HG03280 (cell line): Measurements from ENCODE around the gene RELL1.

ENCODE experiments used
- ATAC-seq: cut with Tn5 transposase; IDR thresholded peaks from one replicate; pipeline ENCODE4 v1.9.1; 2021; ENCODE audit warnings: mild to moderate bottlenecking, moderate library complexity; ENCODE audit not compliant: unreplicated experiment

The RELL1 gene

DNA sequence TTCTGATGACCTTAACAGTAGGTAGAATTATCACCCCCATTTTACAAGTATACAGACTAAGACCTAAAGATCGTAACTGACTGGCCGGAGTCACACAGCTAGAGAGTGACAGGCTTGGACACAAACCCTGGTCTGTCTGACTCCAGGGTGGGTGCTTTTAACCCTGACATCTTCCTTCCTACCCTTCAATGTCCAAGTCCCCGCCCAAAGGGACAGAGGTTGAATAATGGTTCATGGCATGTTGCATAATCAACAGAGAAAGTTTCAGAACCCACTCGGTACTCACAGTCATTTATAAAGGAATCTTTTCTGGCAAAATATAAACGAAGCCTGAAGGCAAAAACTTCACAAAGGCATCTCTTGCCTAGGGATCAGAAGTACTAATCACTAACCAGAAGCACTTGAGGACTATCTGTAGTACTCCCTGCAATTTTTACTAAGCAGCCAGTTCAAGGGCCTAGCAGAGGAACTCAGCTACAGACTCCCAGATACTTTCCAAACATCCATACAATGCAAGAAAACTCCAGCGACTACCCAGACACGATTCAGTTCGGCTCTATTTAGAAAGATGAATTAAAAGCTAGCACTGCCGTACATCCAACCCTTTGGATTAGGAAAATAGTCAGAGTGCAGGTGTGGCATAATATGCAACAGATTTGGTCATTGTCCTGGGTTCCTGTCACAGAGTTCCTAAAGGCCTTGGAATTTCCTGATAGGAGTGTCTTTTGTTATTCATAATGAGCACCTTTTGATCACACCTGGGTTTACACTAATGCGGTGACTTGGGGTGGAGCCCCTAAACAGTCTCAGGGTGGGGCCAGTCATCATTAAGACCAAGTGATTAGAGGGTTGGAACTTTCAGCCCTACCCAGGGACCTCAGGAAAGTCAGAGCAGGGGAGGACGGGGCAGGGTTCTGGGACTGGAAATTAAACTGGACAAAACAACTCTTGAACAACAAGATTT, 44.0 kb downstream of the RELL1 start:
- no peak for ATAC-seq

DNA sequence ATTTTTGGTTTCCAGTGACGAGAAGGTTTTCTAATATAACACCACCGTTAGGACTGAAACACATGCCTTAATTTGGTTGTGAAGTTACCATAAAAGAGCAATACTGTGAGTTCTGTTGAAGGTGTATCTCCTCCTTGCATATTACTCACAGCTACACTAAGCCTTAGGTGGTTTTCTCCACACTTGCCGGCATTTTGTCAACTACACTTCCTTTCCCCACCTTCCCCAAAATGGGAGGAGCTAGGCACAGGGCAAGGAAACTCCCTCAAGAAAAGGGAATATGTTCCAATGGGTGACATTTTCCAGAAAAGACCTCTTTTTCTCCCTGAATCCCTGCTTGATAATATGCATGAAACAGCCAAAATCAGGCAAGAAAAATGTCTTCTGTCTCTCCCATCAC, 44.8 kb downstream of the RELL1 start:
- no peak for ATAC-seq

DNA sequence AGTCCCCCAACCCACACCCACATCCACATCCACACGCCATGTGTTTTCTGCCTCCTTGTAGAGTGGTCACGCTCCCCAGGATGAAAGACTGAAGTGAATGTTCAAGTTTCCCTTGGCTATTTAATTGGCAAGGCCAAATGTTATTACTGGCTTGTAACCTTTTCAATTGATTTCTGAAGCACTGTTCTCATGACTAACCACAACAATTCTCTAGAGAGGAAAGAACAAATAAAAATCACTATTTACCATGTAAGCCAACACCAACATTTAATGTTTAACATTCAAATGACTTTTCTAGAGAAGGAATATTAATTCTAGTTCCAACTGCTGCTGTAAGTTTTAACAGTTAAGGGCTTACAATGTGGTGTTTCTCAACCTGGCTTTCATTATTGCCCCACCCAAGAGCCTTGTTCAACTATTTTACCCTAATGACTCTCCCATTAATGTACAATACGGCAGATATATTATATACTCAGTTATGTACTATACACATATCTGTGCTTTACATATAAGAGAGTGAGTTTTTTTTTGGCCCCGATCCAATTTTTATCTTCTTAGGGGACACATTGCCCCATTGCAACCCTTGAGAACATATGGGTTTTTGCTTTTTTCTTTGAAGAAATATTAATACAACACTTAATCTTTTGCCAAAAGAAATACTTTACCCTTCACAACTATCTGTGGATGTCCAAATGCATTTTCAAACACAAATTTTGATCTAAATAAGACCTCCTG, 46.5 kb downstream of the RELL1 start:
- no peak for ATAC-seq

DNA sequence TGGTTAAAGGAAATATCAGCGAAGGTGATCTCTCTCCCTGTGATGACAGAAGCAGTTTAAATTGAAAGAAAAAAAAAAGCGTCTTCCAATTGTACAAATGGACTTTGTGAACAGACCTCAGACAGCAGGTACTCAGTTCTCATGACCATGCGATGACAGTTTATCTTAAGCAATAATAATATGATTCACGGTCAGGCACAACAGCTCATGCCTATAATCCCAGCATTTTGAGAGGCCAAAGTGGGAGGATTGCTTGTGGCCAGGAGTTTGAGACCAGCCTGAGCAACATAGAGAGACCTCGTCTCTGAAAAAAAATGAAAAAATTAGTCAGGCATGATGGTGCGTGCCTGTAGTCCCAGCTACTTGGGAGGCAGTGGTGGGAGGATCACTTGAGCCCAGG, 51.0 kb downstream of the RELL1 start:
- ATAC-seq = no peak

DNA sequence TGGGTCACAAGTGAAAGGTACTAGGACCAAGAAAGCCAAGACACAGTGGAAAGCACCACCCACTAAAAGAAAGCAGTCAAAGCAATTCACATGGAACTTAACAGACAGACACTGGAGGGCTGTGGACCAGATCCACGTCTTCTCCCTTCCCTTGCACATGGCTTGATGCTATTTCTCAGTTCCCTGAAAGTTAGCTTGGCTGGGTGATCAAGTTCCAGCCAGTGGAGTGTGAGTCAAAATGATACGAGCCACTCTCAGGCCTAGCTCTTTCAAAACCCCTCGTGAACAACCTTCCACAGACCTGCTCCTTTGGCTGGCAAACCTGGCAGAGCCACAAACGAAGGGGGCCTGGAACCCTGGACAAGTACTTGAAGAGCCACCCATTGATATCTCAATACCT, 52.0 kb downstream of the RELL1 start:
- ATAC-seq = no peak

DNA sequence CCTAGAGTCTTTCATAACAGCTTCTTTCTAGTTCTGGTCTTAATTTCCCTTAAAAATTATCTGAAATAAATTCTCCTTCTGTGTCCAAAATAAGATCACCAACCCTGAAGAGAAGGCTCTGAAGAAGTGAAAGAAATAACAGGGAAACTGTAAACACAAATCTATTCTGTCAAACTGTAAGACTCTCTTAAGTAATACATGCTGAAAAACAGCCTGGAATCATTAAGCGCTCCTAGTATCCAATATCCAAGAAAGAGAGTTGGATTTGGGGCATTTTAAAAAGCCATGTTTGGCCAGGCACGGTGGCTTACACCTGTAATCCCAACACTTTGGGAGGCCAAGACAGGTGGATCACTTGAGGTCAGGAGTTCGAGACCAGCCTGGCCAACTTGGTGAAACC, 53.3 kb downstream of the RELL1 start:
- no peak for ATAC-seq

DNA sequence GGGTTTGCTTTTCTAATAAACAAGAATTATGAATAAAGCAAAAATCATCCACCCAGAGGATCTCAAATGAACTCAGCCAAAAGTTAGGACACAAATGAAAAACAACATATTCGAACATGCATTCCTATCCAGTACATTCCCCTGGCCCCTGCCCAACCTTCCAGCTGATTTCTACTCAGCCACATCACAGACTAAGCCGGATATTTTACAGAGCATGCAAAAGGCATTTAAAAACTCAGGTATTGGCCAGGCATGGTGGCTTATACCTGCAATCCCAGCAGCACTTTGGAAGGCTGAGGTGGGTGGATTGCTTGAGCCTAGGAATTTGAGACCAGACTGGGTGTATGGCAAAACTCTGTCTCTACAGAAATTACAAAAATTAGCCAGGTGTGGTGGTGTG, 54.6 kb downstream of the RELL1 start:
- no peak for ATAC-seq

DNA sequence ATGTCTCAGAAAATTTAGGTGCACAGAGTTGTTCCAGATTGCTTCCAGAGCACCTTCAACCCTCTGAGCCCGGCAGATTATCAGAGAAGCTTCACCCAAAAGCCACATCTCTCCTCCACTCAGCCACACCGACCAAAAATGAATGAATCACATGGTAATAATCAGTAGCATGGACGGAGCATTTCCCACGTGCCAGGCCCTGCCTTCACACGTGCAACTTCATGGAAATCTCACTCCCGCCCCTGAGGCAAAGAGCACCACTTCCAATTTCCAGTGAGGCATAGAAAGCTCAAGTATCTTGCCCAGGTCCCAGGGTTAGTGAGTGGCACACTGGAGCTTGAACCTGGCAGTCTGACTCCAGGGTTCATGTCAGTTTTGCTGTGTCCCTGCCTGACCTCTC, 56.5 kb downstream of the RELL1 start:
- no peak for ATAC-seq

DNA sequence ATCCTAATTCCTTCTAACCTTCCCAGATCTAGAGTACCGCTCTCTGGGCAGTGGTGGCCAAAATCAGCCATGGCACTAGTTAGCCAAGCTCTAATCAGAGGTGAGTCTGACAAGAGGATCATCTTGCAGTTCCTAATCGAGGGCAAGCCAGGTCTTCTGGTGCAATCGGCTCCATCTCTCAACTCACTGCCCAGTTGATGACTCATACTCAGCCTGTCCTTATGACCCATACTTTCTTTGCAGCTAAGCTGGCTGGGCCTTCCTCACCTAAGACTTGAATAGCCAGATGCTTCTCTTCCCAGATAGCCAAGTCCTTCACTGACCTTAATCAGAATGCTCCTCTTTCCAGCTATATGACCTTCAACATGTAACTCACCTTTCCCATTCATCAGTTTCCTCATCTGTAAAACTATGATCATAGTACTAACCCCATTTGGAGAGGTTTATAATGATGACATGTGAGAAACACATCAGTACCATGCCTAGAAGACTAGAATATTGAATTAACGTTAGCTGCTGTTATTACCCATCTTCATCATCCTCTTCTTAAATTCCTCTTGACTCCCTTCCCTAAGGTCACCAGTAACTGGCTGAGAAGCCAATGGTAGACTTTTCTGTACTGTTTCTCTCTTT, 57.1 kb downstream of the RELL1 start:
- no peak for ATAC-seq

DNA sequence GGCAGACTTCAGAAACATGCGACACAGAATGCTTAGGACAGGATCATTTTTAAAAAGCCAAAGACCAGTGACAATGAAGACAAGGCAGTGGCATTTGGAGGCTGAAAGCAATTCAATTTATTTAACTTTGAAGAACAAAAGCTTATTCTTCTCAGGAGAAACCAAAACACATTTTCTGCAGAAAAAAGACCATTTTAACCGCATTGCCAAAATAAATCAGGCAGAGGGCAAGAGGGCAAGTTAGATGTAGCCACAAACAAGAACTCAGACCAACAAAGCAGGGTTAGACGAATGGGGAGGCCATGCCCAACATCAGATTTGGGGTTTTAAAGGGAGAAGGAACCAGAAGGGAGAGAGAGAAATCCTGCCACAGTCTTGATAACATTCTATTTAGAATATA, 58.9 kb downstream of the RELL1 start:
- ATAC-seq = no peak

DNA sequence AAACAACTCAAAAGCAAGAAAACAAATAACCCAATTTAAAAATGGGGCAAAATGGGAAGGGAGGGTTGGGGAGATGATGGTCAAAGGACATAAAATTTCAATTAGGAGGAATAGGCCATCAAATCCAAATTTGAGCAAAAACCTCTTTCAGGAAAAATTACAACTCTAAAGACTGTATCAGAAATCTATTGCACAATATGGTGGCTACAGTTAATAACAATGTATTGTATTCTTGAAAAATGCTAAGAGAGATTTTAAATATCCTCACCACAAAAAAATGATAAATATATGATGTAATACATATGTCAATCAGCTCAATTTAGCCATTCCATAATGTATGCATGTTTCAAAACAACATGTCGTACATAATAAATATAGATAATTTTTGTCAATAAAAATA, 60.7 kb downstream of the RELL1 start:
- no peak for ATAC-seq

DNA sequence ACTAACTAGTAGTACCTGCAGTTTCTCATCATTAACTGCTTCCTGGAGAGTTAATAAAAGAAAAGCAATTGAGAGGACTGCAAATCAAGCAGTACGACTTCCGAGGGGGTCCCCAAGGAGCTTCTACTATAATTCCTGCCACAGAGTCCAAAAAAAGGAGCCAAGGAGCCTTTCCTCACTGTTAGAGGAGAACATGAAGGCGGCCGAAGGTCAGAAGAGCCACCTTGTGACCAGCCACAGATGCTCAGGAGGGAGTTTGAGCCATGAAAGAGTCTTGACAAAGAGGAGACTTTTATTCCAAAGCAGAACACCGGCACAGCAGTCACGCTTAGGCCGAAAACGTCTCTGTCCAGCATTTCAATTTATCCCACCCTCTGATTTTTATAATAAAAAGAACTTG, 62.2 kb downstream of the RELL1 start:
- ATAC-seq = no peak

DNA sequence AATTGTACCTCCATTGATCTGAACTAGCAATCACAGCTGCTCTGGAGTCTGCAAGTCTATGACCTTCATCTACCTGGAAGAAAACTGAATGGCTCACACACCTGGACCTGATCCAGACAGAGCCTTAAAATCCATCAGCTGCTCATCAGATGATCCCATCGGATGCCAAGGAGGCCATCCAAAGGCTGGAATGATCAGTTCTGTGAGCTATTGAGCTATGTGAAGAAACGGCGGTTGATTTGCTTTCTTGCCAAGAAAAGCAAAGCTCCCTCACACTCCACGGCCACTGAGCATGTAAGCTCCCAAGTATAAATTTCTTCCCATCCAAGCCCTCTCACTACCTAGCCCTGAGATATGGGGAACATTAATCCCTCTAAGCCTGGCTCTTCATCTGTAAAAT, 63.1 kb downstream of the RELL1 start:
- no peak for ATAC-seq

DNA sequence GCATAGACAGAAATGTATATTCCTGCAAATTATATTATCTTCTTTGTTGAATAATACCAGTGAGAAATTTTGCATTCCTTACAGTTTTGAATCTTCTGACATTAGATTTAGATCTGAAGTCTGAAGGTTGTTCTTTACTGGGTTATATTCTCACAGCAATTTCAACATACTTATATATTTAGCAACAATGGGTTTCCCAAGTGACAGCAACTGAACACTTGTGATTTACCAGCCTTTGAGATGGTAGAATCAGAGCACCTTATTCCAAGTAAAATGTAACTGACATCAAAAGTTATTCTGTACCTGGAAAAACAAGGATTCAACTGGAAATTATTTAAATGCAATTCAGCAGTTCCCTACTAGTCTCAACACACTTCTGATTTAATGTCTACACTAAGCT, 66.0 kb downstream of the RELL1 start:
- no peak for ATAC-seq

DNA sequence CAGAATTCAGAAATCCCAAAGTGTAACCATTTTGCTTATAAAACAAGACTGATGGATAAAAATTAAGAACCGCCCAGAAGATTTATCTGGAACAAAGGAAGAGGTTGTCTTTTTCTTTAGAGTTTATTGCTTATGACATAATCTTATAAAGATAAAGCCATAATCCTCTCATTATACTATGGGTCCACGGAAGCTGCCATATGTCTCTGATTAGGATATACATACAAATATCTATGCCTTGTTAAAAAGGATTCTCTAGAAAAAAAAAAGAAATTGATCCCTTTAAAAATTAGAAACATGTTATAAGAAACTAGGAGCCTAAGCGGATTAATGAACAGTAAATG, 70.5 kb downstream of the RELL1 start:
- no peak for ATAC-seq

DNA sequence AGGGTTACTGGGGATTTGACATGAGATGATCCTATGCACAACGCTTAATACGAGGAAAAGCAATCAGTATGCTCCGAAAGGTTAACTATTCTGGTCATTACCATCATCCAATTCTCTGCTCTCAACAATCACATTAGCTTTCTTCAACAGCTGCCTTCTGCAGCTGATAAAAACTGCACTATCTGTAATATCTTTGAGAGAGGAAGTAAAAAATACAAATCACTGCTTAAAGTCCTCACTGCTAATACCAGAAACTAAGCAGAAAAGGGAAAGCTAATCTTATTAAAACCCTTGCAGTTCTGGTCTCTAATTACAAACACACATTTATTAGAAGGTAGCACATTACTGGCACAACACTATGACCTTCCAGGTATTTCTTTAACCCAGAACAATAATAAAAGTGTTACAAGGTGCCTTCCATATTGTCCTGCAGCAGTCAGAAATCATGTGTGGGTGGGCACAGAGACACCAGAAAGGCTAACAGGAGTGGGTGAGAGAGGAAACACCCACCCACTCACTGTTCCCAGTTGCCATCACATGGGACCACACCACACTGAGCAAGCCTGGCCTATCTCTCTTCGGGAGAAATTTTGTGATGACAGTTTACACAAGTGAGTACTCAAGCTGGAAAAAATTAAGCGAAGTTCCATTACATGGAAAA, 71.0 kb downstream of the RELL1 start:
- ATAC-seq = no peak

DNA sequence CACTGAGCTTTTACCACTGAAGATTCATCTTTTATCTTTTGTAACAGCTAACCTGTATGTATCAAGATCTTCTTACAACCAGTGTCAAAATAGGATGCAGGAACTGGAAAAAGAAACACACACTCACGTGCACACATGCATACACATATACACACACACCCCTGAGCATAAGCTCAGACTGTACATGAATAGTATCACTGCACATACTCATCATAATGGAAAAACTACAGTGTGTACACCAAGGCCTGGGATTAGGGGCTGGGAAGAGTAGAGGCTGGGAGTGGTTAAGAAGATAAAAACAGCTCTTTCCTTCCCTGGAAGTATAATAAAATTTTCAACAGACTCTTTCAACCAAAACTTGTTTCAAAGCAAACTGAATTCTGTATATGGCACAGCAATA, 73.4 kb downstream of the RELL1 start:
- no peak for ATAC-seq

DNA sequence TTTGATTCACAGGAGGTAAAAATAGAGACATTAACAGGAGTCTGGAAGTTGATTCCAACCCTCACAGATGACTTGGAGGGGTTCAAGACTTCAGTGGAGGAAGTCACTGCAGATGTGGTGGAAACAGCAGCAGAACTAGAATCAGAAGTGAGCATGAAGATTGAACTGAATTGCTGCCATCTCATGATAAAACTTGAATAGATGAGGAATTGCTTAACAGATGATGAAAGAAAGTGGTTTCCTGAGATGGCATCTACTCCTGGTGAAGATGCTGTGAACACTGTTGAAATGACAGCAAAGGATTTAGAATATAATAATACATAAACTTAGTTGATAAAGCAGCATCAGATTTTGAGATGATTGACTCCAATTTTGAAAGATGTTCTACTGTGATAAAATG, 76.5 kb downstream of the RELL1 start:
- ATAC-seq = no peak

DNA sequence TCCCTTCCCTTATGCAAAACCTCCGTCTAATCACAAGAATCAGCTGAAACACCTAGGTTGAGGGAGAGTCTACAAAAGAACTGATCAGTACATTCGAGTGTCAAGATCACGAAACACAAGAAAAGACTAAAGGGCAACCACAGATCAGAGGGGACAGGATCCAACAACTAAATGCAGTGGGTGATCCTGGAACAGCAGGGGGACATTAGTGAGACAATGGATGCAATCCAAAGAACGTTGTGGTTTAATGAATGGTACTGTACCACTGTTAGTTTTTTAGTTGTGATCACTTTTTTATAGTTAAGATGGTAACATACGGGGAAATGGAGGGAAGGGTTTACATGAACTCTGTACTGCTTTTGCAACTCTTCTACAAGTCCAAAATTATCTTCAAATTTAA, 79.2 kb downstream of the RELL1 start:
- no peak for ATAC-seq

DNA sequence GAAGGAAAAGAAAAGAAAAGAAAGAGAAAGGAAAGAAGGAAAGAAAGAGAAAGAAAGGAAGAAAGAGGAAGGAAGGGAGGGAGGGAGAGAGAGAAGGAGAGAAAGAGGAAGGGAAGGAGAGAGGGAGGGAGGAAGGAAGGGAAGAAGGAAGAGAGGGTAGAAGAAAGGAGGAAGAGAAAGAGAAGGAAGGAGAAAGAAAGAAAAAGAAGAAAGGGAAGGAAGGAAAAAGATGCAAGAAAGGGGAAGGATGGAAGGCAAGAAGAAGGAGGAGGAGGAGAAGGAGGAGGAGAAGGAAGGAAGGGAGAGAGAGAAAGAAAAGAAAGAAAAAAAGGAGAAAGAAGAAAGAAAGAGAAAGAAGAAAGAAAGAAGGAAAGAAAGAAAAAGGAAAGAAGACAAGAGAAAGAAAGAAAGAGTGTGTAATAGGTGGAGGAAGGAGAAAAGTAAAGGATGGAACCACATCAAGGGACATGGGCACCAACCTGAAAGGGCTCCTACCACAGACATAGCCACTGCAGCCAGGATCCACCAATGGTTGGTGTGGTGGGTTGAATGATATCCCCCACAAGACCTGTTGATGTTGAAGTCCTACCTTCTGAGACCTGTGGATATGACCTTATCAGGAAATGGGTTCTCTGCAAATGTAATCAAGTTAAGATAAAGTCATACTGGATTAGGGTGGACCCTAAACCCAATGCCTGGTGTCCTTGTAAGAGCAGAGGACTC, 80.2 kb downstream of the RELL1 start:
- ATAC-seq = no peak

DNA sequence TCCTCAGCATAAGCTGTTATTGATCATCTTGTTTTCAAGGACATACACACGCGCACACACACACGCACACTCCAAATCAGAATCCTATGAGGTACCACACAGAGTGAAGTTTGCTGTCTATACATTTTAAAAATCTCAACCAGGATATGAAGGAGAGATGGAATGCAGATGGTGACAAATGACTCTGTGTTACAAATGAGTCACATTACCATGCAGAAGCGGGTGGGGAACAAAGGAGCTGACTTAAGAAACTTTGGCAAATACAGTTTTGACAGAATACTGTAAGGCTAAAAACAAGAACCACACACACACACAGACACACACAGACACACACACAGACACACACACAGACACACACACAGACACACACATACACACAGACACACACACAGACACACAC, 81.7 kb downstream of the RELL1 start:
- no peak for ATAC-seq
